Right ventricle myocardium inferior (tissue), 1 donor: ENCODE results near the gene GSTM3. TPM values are rescaled to one million over a fixed set of nuclear protein-coding genes. Genes with fewer than 3 reads are reported as not detected.
A peak's percentile ranks its signal among the peaks of the same experiment; 100 is the strongest.
"Not testable (repeated sequence)": the region's sequence is repeated elsewhere in the genome, so short reads cannot be mapped to it uniquely, and the experiment has no call there.

Experiments
- ATAC-seq: fragments of 200-7000 bp; cut with Tn5 transposase; one replicate; pipeline ENCODE4 v1.9.1; 2020; ENCODE audit warnings: mild to moderate bottlenecking, moderate library complexity
- DNase-seq: peaks from one replicate; pipeline ENCODE4 v3.0.0; 2021; ENCODE audit errors: missing footprints
- intact Hi-C: fragments of 100-400 bp; cut with DNase I; formaldehyde crosslinking; loops from one replicate; pipeline ENCODE4 v1.11.0; 2022
- total RNA-seq: library from RNA; stranded (reverse); fragmentation: NEBNext Ultra II Directional; extraction: Animal tissue kit (Norgen Biotek cat#: 25700); gene quantifications from one replicate; pipeline ENCODE4 v1.2.1, GENCODE V29; 2021
- donor health status: DM: no; HTN: yes; CAD: no; lungs with severe emphysema.

GSTM3 gene
- total RNA-seq, 1 donor from 2014 or later: 121 TPM

DNA sequence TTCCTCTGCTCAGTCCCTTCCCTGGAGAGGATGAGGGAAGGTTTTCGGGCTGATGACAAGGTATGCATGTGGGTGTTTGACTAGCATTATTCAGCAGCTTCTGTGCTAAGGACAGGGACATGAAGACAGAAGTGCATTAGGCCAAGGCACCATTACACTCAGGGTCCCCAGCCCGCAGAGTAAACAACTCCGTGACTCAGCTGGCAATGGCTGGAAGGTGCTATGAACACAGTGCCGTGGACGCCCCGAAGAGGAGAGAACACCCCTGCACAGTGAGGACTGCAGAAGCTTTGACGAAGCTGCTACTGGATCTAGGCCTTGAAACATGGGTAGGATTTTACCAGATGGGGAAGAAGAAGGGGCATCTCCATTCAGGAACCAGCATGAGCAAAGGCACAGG, 36.6 kb upstream of the GSTM3 start:
- intact Hi-C loops: loop anchor here (1.0 kb wide), 1 partner anchor 207 kb away; the partner anchor contains the start of gene AHCYL1
- DNase-seq (peak; percentile 32), ATAC-seq (no peak)

GRCh38 chr1:109776911-109777310, 36.1 kb upstream of the GSTM3 start:
- intact Hi-C loops: loop anchor here (1.0 kb wide), 1 partner anchor 207 kb away; the partner anchor contains the start of gene AHCYL1

DNA sequence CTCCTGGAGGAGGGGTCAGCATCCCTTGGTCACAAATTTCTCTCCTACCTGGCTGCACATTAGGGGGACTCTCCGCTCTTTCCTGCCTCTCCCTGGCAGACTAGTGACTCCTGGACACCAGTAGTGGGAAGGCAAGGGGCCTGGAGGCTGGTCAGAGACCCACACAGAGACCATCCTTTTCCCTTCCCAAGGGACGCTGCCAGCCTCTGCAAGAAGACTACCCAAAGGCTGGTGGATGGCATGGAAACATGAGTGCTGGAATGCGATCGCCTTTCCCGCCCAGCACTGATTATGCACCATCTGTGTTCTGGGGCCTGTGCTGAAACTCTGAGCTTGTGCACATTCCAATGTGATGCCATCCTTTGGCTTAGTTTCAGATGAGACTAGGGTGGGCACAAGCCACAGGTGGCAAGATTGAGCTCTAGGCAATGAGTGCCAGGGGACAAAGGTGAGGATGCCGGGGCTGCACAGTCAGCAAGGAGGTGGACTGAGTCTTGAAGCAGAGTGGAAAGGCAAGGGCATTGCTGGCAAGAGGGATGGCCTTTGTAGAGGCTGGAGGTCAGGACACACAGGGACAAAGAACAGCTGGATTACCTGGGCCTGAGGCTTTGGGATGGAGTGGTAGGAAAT, 35.5 kb upstream of the GSTM3 start:
- peak; percentile 27 for DNase-seq

More at GRCh38 chr1:109776911-109777310, 36.1 kb upstream of the GSTM3 start:
- ATAC-seq: peak; percentile 79
- DNase-seq: peak; percentile 86

DNA sequence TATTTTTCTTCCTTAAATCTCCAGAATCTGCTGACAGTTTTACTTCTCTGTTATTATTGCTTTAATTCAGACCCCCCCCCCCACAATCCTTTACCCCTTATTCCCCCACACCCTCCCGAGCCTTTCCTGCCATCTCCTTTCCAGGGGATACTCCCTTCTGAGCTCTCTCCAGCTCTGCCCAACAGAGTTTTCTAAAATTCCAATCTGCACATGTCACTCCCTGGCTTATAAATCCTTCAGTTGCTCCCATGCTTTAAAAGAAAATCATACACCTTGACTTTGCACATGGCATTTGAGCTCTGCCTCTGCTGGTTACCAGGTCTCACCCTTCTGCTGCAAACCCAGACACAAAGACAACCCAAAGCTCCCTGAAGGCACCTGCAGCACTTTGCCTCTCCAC, 34.6 kb upstream of the GSTM3 start:
- intact Hi-C loops: no loop called here
- ATAC-seq (no peak), DNase-seq (no peak)

More for the DNA sequence above, 35.5 kb upstream of the GSTM3 start:
- intact Hi-C loops: no loop called here
- no peak for ATAC-seq

- intact Hi-C loops: loop anchor here (1.0 to 5.0 kb wide), 5 partner anchors 57 to 228 kb away; partner anchors contain the start of gene GSTM4
- no peak for ATAC-seq
- DNase-seq: peak; percentile 45
Measured at GRCh38 chr1:109773900-109774485, 33.2 kb upstream of the GSTM3 start.

DNA sequence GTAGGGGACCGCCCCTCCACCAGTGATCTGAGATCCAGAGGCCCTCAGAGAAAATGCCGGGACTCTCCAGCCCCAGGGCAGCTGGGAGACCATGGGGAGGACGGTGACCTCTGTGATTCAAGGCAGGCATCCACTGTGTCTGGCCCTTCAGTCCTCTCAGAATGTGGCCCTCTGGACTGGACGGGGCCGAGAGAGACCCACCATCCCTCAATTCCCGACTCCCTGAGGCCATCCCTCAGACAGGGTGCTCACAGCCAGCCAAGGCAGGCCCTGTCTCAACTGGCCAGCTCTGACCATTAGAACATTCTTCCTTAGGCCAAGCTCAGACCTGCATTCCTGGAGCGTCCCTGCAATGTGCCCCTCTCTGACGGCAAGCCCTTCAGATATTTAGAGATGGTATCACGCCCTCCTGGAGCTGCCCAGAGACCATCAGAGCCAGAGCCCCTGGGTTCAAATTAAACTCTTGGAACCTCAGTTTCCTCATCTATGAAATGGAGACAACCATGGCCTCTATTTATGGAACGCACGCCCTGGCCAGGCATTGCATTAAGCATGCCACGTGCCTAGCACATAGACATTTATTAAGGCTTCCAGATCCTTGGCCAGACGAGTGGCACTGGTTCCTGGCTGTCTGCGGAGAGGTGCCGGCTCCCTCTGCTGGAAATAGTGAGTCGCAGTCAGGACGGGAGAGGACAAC, 32.5 kb upstream of the GSTM3 start:
- intact Hi-C loops: loop anchor here (1.0 to 5.0 kb wide), 5 partner anchors 56 to 227 kb away; partner anchors contain the start of gene GSTM4
- peak; percentile 88 for DNase-seq
- ATAC-seq: peak; percentile 89

- intact Hi-C loops: loop anchor here (1.0 to 5.0 kb wide), 5 partner anchors 55 to 226 kb away; partner anchors contain the start of gene GSTM4
- peak; percentile 45 for DNase-seq
- ATAC-seq: no peak
Measured at GRCh38 chr1:109772658-109773202, 31.9 kb upstream of the GSTM3 start.

- intact Hi-C loops: loop anchor here (5.0 kb wide), 2 partner anchors 55 to 115 kb away; partner anchors contain the start of gene GSTM4
- DNase-seq (peak; percentile 31), ATAC-seq (no peak)
Measured at GRCh38 chr1:109771712-109772657, 31.1 kb upstream of the GSTM3 start.

GRCh38 chr1:109770331-109771095, 29.7 kb upstream of the GSTM3 start:
- ATAC-seq (peak; percentile 11), DNase-seq (peak; percentile 57)
- intact Hi-C loops: loop anchor here (5.0 kb wide), 2 partner anchors 53 to 113 kb away; partner anchors contain the start of gene GSTM4

- DNase-seq (peak; percentile 5), ATAC-seq (no peak)
- intact Hi-C loops: loop anchor here (5.0 kb wide), 3 partner anchors 52 to 112 kb away; partner anchors contain the start of genes GSTM2 and GSTM4
Measured at GRCh38 chr1:109769330-109770078, 28.7 kb upstream of the GSTM3 start.

DNA sequence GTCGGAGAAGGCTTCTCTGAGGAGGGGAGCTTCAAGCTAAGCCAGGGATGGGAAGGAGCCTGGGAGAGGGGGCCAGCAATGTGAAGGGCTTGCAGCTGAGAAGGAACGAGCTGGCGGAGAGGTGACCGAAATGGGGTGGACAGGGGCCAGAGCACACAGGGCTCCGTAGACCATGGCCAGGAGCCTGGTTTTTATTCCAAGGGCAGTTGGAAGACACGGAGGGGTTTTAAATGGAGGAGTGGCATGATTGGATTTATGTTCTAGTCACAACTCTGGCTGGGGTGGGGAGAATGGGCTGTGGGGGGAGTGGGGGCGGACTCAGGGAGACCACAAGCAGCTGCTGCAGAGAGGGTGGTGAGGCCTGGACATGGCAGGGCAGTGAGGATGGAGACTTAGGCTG, 28.0 kb upstream of the GSTM3 start:
- ATAC-seq (no peak), DNase-seq (peak; percentile 5)
- intact Hi-C loops: loop anchor here (5.0 kb wide), 1 partner anchor 102 kb away; the partner anchor contains the start of gene GSTM2

GRCh38 chr1:109768335-109768650, 27.5 kb upstream of the GSTM3 start:
- intact Hi-C loops: loop anchor here (5.0 kb wide), 1 partner anchor 101 kb away; the partner anchor contains the start of gene GSTM2
- ATAC-seq (no peak), DNase-seq (peak; percentile 51)

GRCh38 chr1:109767637-109768334, 26.9 kb upstream of the GSTM3 start:
- ATAC-seq (peak; percentile 18), DNase-seq (peak; percentile 17)
- intact Hi-C loops: loop anchor here (5.0 kb wide), 1 partner anchor 100 kb away; the partner anchor contains the start of gene GSTM2

DNA sequence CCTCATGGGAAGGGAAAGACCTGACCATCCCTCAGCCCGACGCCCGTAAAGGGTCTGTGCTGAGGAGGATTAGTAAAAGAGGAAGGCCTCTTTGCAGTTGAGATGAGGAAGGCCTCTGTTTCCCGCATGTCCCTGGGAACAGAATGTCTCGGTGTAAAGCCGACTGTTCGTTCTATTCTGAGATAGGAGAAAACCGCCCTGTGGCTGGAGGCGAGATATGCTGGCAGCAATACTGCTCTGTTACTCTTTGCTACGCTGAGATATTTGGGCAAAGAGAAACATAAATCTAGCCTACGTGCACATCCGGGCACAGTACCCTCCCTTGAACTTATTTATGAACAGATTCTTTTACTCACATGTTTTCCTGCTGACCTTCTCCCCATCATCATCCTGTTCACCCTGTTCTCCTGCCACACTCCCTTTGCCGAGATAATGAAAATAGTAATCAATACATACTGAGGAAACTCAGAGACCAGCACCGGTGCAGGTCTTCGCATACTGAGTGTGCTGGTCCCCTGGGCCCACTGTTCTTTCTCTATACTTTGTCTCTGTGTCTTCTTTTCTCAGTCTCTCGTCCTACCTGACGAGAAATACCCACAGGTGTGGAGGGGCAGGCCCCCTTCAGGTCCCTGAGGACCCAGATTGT, 26.3 kb upstream of the GSTM3 start:
- ATAC-seq: not testable (repeated sequence)
- intact Hi-C loops: loop anchor here (5.0 kb wide), 1 partner anchor 100 kb away; the partner anchor contains the start of gene GSTM2
- peak; percentile 20 for DNase-seq

DNA sequence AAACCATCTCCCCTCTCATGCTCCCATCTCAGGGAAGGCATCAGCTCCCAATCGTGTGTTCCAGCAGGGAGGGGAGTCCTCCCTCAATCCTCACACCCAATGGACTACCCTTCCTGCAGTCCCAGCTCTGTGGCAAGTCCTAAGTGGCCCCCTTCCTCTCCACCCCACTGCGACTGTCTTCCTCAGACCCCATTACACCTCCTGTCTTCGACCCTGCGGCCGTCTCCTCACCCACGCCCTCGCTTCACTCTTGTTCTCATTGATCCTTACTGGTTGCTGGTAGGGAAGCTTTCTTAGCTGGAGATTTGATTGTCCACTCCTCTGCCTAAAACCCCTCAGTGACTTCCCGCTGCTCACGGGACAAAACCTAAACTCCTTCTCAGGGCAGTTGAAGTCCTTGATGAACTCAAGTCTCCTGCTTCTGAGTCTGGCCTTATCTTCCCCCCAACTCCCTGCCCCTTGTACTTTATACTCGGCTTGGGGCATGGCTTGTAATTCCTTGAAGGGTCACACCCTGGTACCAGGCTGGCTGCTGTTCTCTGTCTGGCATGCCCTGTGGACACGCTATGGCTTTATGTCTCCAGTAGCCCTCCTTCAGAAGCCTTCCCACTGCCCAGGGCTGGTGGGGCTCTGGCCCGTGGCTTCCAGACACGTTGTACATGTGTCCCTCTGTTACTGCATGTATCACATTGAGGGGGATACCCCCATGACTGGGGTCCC, 25.2 kb upstream of the GSTM3 start:
- ATAC-seq (no peak), DNase-seq (peak; percentile 64)
- intact Hi-C loops: loop anchor here (5.0 kb wide), 1 partner anchor 99 kb away; the partner anchor contains the start of gene GSTM2
